K562 (cell line): Measurements from ENCODE around the gene CCDC88C. TPM values are rescaled to one million over a fixed set of nuclear protein-coding genes. Genes with fewer than 3 reads are reported as not detected.

Experiments
- ATAC-seq: fragments of 200-7000 bp; cut with Tn5 transposase; 3 replicates; pipeline ENCODE4 v1.9.1; 2020; ENCODE audit warnings: moderate library complexity
- BruUV-seq: library from RNA; stranded (reverse); fragments of 400-500 nt; replicated peaks from 2 replicates; lab custom pipeline; 2021; lab: Mats Ljungman, UMichigan
- CTCF ChIA-PET: fragments of 300-600 bp; formaldehyde crosslinking; extraction: SDS; loops from one replicate; lab custom pipeline; 2021; ENCODE audit warnings: low intra/inter-chr PET ratio; lab: Yijun Ruan, JAX
- POLR2A ChIA-PET: fragments of 300-600, 350-650 bp; sonication (Branson Sonifier 250); formaldehyde crosslinking; extraction: SDS; loops from one replicate; lab custom pipeline; 2021; ENCODE audit warnings: antibody characterized with exemption, inconsistent platforms; lab: Yijun Ruan, JAX
- DNase-seq, 4 experiments: peaks; one replicate each; pipeline versions ENCODE4 v3.0.0 to v3.0.0-alpha.2; 2011 to 2018; ENCODE audit warnings: low spot score in 3 of 4, mixed read lengths in 3 of 4; ENCODE audit errors: extremely low read depth in 1 of 4
- FAIRE-seq: peaks from 2 replicates; lab custom pipeline; 2011; peaks lifted over from hg19 to GRCh38; lab: Jason Lieb, UNC
- H2AFZ ChIP-seq: 2 replicates; pipeline ENCODE4 v1.6.0; 2011; ENCODE audit warnings: low read depth, low read length, control low read depth, inconsistent platforms
- H3K27ac ChIP-seq: fragments of 200-600 bp; 3 replicates; pipeline ENCODE4 v1.8.0; 2011; ENCODE audit warnings: low read depth, mild to moderate bottlenecking, control low read depth, inconsistent platforms, low read length, moderate library complexity, mixed read lengths; ENCODE audit errors: extremely low read depth
- H3K27me3 ChIP-seq, 2 experiments: fragments of 300-600 bp in 1 of 2; 2 replicates in 1 of 2; 3 replicates in 1 of 2; pipeline versions ENCODE4 v1.6.0 to v1.8.0; 2011; ENCODE audit warnings: inconsistent platforms in 2 of 2, low read length in 2 of 2, mild to moderate bottlenecking in 1 of 2, mixed read lengths in 1 of 2, moderate library complexity in 1 of 2; ENCODE audit not compliant: control insufficient read depth in 2 of 2, insufficient read depth in 2 of 2
- H3K36me3 ChIP-seq: fragments of 300-600 bp; 3 replicates; pipeline ENCODE4 v1.8.0; 2011; ENCODE audit warnings: mild to moderate bottlenecking, low read length, inconsistent platforms; ENCODE audit not compliant: control insufficient read depth, insufficient read depth
- H3K4me1 ChIP-seq, 2 experiments: fragments of 200-600 bp in 1 of 2; replicated peaks in 1 of 2; 2 replicates in 1 of 2; 3 replicates in 1 of 2; pipeline versions ENCODE4 v1.5.1 to v1.8.0; 2011; ENCODE audit warnings: inconsistent platforms in 2 of 2, low read length in 2 of 2, mild to moderate bottlenecking in 1 of 2, mixed read lengths in 1 of 2, moderate library complexity in 1 of 2; ENCODE audit not compliant: control insufficient read depth in 2 of 2, insufficient read depth in 2 of 2
- H3K4me2 ChIP-seq: 2 replicates; pipeline ENCODE4 v1.6.1; 2011; ENCODE audit warnings: low read length, control low read depth, inconsistent platforms, mixed read lengths; ENCODE audit not compliant: insufficient read depth
- H3K4me3 ChIP-seq: fragments of 200-600 bp; sonication (generic), shearing (Covaris generic); 2 replicates; pipeline ENCODE4 v1.5.1; 2016; ENCODE audit warnings: control low read depth, inconsistent platforms
- H3K79me2 ChIP-seq: fragments of 200-600 bp; 3 replicates; pipeline ENCODE4 v1.8.0; 2011; ENCODE audit warnings: low read length, inconsistent platforms; ENCODE audit not compliant: control insufficient read depth, insufficient read depth
- H3K9ac ChIP-seq, 2 experiments: 2 replicates each; pipeline versions ENCODE4 v1.6.0 to v1.6.1; 2011; ENCODE audit warnings: low read depth in 2 of 2, low read length in 2 of 2, control low read depth in 1 of 2, inconsistent platforms in 1 of 2, mild to moderate bottlenecking in 1 of 2, mixed read lengths in 1 of 2; ENCODE audit not compliant: insufficient read depth in 1 of 2
- H3K9me1 ChIP-seq: one replicate; pipeline ENCODE4 v1.6.0; 2011; ENCODE audit warnings: inconsistent platforms, mild to moderate bottlenecking, low read length, moderate library complexity; ENCODE audit not compliant: control insufficient read depth, insufficient read depth
- H3K9me3 ChIP-seq: replicated peaks from 2 replicates; pipeline ENCODE4 v1.5.1; 2011; ENCODE audit warnings: low read depth, low read length, inconsistent platforms; ENCODE audit not compliant: control insufficient read depth, insufficient read depth
- H4K20me1 ChIP-seq: replicated peaks from 2 replicates; pipeline ENCODE4 v1.6.1; 2011; ENCODE audit warnings: low read length, inconsistent platforms, mixed read lengths; ENCODE audit not compliant: control insufficient read depth, insufficient read depth
- ARID1B ChIP-seq: fragments of 450-650 bp; IDR thresholded peaks from 2 replicates; pipeline ENCODE4 v1.6.1; 2016; ENCODE audit warnings: antibody characterized with exemption, mild to moderate bottlenecking, inconsistent platforms
- CBFA2T3 ChIP-seq: fragments of 450-650 bp; IDR thresholded peaks from 2 replicates; pipeline ENCODE4 v1.6.1; 2017
- FOSL1 ChIP-seq: fragments of 200-800 bp; sonication (Bioruptor generic); conservative IDR thresholded peaks from 2 replicates; pipeline ENCODE4 v1.6.1; 2016; ENCODE audit warnings: missing genetic modification characterization, missing compliant biosample characterization
- JUND ChIP-seq, 2 experiments: IDR thresholded peaks; 2 replicates in 1 of 2; 3 replicates in 1 of 2; pipeline ENCODE4 v1.6.1; 2011; ENCODE audit warnings: borderline replicate concordance in 2 of 2, low read depth in 2 of 2, low read length in 2 of 2, improper control_type of control experiment in 1 of 2, missing biosample characterization in 1 of 2, missing genetic modification characterization in 1 of 2, missing genetic modification reagents in 1 of 2
- MEIS2 ChIP-seq: fragments of 450-650 bp; IDR thresholded peaks from 2 replicates; pipeline ENCODE4 v1.6.1; 2014; ENCODE audit warnings: mild to moderate bottlenecking; ENCODE audit not compliant: partially characterized antibody
- NCOA6 ChIP-seq: fragments of 450-650 bp; IDR thresholded peaks from 2 replicates; pipeline ENCODE4 v1.6.1; 2017; ENCODE audit warnings: mild to moderate bottlenecking
- SIX5 ChIP-seq, 2 experiments: IDR thresholded peaks; 2 replicates each; pipeline ENCODE4 v1.6.1; 2011; ENCODE audit warnings: low read length in 2 of 2, borderline replicate concordance in 1 of 2, low read depth in 1 of 2, mild to moderate bottlenecking in 1 of 2, moderate library complexity in 1 of 2; ENCODE audit not compliant: insufficient read depth in 1 of 2
- SMARCA4 ChIP-seq: fragments of 450-650 bp; IDR thresholded peaks from 2 replicates; pipeline ENCODE4 v1.6.1; 2016
- SMARCC2 ChIP-seq: fragments of 450-650 bp; IDR thresholded peaks from 2 replicates; pipeline ENCODE4 v1.6.1; 2017; ENCODE audit warnings: antibody characterized with exemption, moderate library complexity, mild to moderate bottlenecking, low read depth
- SMARCE1 ChIP-seq: fragments of 450-650 bp; IDR thresholded peaks from 2 replicates; pipeline ENCODE4 v1.7.1; 2016; ENCODE audit warnings: mild to moderate bottlenecking
- ZC3H11A ChIP-seq: IDR thresholded peaks from 2 replicates; pipeline ENCODE4 v1.6.1; 2012; ENCODE audit warnings: low read depth, low read length, improper control_type of control experiment
- ZNF140 ChIP-seq: fragments of 250-450 bp; sonication (Bioruptor Pico); IDR thresholded peaks from 2 replicates; pipeline ENCODE4 v1.8.0; 2021; ENCODE audit warnings: moderate library complexity, mild to moderate bottlenecking, inconsistent platforms
- ZNF354B ChIP-seq: fragments of 250-450 bp; sonication (Bioruptor Pico); IDR thresholded peaks from 2 replicates; pipeline ENCODE4 v1.4.0; 2020
- ZNF584 ChIP-seq: fragments of 200-800 bp; sonication (Bioruptor generic); IDR thresholded peaks from 2 replicates; pipeline ENCODE4 v1.6.1; 2016; ENCODE audit warnings: low read depth, mild to moderate bottlenecking, missing genetic modification characterization, missing compliant biosample characterization
- WGBS: fragments of 100-300 bp; shearing (Covaris generic); methylation state at CpG from one replicate; pipeline ENCODE4 v1.1.6; 2016; ENCODE audit warnings: low coverage, mixed read lengths; ENCODE audit not compliant: insufficient coverage; ENCODE audit errors: missing lambda C conversion rate; 5-methylcytosine and 5-hydroxymethylcytosine counted together
- in situ Hi-C: fragments of 300-500 bp; cut with MboI; formaldehyde crosslinking; loops from 4 replicates; pipeline ENCODE4 v1.15.0; 2018; ENCODE audit warnings: inconsistent platforms, mixed read lengths
- intact Hi-C: fragments of 100-400 bp; cut with micrococcal nuclease; formaldehyde crosslinking; loops from 2 replicates; pipeline ENCODE4 v1.14.2; 2022
- polyA plus RNA-seq, 8 experiments: library from polyadenylated mRNA; depleted of rRNA in 4 of 8; stranded (reverse) in 5 of 8; unstranded in 3 of 8; fragments of >200 nt; fragmentation: Nextera tagmentation in 2 of 8; fragmentation: Illumina TruSeq in 1 of 8; extraction: Ambion mirVana in 2 of 8; extraction: Trizol in 1 of 8; gene quantifications; 2 replicates each; pipeline versions ENCODE4 v1.2.1 to v1.2.3, GENCODE V29; 2011 to 2014; ENCODE audit warnings: inconsistent platforms in 1 of 8, missing spikeins in 1 of 8
- total RNA-seq, 7 experiments: library from RNA; depleted of rRNA in 6 of 7; stranded (reverse); fragments of >200 nt in 6 of 7; fragmentation: Illumina TruSeq in 2 of 7; extraction: Trizol in 2 of 7; gene quantifications; 2 replicates each; pipeline versions ENCODE4 v1.2.1 to v1.2.3, GENCODE V29; 2011 to 2021; ENCODE audit warnings: low replicate concordance in 1 of 7
- TF ChIP-seq, protein P1 (sequence below), 2 experiments: fragments of 450-650 bp in 1 of 2; sonication (generic) in 1 of 2; formaldehyde crosslinking in 1 of 2; IDR thresholded peaks in 1 of 2; conservative IDR thresholded peaks in 1 of 2; 2 replicates each; pipeline versions ENCODE4 v1.6.1 to v1.8.1; 2016 to 2023; ENCODE audit warnings: mild to moderate bottlenecking in 2 of 2, moderate library complexity in 2 of 2, inconsistent platforms in 1 of 2, missing genetic modification reagents in 1 of 2
- TF ChIP-seq, protein P2 (sequence below): fragments of 250-450 bp; sonication (Bioruptor Pico); IDR thresholded peaks from 2 replicates; pipeline ENCODE4 v1.5.0; 2021
- TF ChIP-seq, protein P3 (sequence below): sonication (generic); formaldehyde crosslinking; IDR thresholded peaks from 2 replicates; pipeline ENCODE4 v1.9.0; 2022; ENCODE audit warnings: mild to moderate bottlenecking, missing genetic modification reagents

The CCDC88C gene
- total and polyA plus RNA-seq, 9 of the 15 experiments (the other 6 are each of a cell fraction or from before 2014, with no cell fraction given), result 0.62 to 22.5 (median 10.7) TPM

DNA sequence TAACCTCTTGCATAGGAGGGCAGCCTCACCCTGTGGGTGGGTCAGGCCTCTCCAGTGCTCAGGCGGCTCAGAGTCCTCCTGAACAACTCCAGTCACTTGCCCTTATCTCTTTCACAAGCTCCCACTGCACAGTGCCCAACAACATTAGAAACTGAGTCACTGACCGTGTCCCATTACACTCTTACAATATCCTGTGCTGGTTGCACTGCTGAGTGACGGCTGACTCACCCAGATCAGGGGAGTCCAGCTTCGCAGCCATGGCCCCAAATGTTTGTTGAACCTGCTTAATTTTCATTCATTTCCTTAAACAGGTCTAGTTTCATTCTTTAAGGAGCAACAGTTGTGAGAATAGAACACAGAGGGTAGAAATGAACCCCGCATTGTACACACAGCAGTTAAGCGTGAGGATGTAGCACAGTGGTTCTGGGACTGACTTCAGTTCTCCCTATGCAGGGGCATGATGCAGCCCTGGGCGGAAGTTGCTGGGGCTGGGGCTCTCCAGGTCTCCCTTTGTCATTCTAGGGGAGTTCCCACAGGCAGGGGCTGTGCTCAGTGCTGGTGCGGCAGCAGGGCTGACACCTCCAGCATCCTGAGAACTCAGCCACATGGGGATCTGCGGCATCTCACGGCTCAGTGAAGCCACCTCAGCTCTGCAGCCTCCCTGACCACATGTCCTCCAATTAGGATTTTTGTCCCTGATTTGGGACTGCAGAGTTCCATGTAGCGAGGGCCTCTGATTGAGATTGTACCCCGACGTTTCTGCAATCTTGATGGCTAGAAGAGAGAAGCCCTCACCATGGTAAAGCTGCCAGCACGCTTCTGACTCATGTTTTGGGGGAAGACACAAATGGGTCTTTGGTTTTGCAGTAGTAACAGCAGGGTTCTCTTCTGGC is 189.3 kb downstream of the CCDC88C start:
- Histone ChIP-seq H3K27ac (peak overlapping the region; percentile 47; the same call in 2 of the 3 replicates), H3K9ac (no peak overlapping the region), H3K36me3 (no peaks in the 10 kb centered on the region), H3K79me2 (no peaks in the 10 kb centered on the region), H3K4me1 (peaks cover 4 to 19% of the 10 kb centered on the region in 2 experiments), H3K4me2 (no peak overlapping the region), H3K9me3 (no peaks in the 10 kb centered on the region), H2AFZ (no peak overlapping the region), H3K9me1 (no peaks in the 10 kb centered on the region), H3K27me3 (no peaks in the 10 kb centered on the region), H4K20me1 (no peaks in the 10 kb centered on the region), H3K4me3 (no peak overlapping the region)
- BruUV-seq, result no TSS peak
- POLR2A ChIA-PET, result interaction anchor here (0.7 kb wide), 1 partner anchor 26 kb away, joined by 4 read pairs; no protein-coding TSS in a partner anchor
- intact Hi-C loops (no loop called here), in situ Hi-C loops (no loop called here)
- CTCF ChIA-PET, result no interaction called here
- ATAC-seq (peak; percentile 72), FAIRE-seq (peak; percentile 67), DNase-seq (peak; percentile 42 to 63 (median 46))
- WGBS, result 46% methylated on average over 14 of the region's 14 CpGs
- TF ChIP-seq, protein P1, sequence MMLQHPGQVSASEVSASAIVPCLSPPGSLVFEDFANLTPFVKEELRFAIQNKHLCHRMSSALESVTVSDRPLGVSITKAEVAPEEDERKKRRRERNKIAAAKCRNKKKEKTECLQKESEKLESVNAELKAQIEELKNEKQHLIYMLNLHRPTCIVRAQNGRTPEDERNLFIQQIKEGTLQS (IDR thresholded peaks at IDR 0.05), result peak; percentile 64
- TF ChIP-seq, protein P1 (CRISPR knock-in tag; conservative IDR thresholded peaks at IDR 0.05), result no peak
- 0 out of 2 replicates have a peak, but pooled peaks have one; percentile 11 for TF ChIP-seq CBFA2T3
- no peak for TF ChIP-seq SMARCC2
- TF ChIP-seq ZNF140 (CRISPR knock-in tag), result no peak
- TF ChIP-seq, protein P2, sequence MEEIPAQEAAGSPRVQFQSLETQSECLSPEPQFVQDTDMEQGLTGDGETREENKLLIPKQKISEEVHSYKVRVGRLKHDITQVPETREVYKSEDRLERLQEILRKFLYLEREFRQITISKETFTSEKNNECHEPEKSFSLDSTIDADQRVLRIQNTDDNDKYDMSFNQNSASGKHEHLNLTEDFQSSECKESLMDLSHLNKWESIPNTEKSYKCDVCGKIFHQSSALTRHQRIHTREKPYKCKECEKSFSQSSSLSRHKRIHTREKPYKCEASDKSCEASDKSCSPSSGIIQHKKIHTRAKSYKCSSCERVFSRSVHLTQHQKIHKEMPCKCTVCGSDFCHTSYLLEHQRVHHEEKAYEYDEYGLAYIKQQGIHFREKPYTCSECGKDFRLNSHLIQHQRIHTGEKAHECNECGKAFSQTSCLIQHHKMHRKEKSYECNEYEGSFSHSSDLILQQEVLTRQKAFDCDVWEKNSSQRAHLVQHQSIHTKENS (CRISPR knock-in tag), result no peak
- peak; percentile 53; the same call in 1 of the 2 replicates for TF ChIP-seq ARID1B
- TF ChIP-seq ZNF354B (CRISPR knock-in tag), result no peak
- TF ChIP-seq, protein P3, sequence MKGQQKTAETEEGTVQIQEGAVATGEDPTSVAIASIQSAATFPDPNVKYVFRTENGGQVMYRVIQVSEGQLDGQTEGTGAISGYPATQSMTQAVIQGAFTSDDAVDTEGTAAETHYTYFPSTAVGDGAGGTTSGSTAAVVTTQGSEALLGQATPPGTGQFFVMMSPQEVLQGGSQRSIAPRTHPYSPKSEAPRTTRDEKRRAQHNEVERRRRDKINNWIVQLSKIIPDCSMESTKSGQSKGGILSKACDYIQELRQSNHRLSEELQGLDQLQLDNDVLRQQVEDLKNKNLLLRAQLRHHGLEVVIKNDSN (CRISPR knock-in tag), result no peak
- no peak for TF ChIP-seq SIX5 (IDR thresholded peaks at IDR 0.05; ENCODE audit: borderline replicate concordance in 1 of 2, insufficient read depth in 1 of 2, low read depth in 1 of 2, low read length in 2 of 2)
- TF ChIP-seq ZNF584 (CRISPR knock-in tag), result 0 out of 2 replicates have a peak, but pooled peaks have one; percentile 30
- TF ChIP-seq JUND (IDR thresholded peaks at IDR 0.05; ENCODE audit: borderline replicate concordance, low read depth, low read length), result peak; percentile 66
- TF ChIP-seq JUND (tag; IDR thresholded peaks at IDR 0.05; ENCODE audit: borderline replicate concordance, low read depth, low read length), result peak; percentile 70; the same call in 1 of the 3 replicates
- no peak for TF ChIP-seq NCOA6
- peak; percentile 81 for TF ChIP-seq MEIS2
- peak; percentile 56; the same call in 1 of the 2 replicates for TF ChIP-seq SMARCE1
- TF ChIP-seq FOSL1 (tag), result 0 out of 2 replicates have a peak, but pooled peaks have one; percentile 40
- TF ChIP-seq ZC3H11A, result no peak
- peak; percentile 47; the same call in 1 of the 2 replicates for TF ChIP-seq SMARCA4
